ENCODE results near the gene TNP2.

DNA sequence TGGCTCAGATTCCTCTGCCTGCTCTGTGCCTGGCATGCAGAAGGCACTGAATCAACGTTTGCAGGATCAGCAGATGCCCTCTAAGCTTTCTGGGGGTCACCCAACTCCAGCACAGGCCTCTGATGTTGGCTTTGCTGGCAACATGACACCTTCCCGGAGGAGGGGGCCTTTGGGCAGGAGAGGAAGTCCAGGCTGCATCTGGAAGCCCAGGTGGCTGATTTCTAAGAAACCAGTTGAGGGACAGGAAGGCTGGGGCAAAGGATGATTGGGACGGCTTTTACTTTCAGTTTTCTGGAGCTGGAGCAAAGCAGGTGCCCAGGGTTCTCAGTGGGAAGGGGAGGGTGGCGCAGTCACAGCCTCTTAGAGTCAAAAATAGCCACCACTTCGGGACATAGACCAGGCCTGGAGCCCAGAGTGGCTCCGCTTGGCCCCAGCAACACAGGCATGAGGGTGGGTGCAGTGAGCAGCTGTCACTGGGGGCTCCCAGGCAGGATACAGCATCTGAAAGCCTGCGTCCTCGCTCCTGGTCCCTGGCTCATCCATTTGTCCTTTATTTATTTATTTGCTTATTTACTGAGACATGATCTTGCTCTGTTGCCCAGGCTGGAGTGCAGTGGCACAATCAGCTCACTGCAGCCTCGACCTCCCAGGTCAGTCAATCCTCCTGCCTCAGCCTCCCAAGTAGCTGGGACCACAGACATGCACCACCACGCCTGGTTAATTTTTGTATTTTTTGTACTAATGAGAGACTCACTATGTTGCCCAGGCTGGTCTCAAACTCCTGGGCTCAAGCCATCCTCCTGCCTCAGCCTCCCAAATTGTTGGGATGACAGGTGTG lies 28.3 kb downstream of the TNP2 start:
- no peak for TF ChIP-seq JUND (IDR thresholded peaks at IDR 0.05)
- TF ChIP-seq, protein P1, sequence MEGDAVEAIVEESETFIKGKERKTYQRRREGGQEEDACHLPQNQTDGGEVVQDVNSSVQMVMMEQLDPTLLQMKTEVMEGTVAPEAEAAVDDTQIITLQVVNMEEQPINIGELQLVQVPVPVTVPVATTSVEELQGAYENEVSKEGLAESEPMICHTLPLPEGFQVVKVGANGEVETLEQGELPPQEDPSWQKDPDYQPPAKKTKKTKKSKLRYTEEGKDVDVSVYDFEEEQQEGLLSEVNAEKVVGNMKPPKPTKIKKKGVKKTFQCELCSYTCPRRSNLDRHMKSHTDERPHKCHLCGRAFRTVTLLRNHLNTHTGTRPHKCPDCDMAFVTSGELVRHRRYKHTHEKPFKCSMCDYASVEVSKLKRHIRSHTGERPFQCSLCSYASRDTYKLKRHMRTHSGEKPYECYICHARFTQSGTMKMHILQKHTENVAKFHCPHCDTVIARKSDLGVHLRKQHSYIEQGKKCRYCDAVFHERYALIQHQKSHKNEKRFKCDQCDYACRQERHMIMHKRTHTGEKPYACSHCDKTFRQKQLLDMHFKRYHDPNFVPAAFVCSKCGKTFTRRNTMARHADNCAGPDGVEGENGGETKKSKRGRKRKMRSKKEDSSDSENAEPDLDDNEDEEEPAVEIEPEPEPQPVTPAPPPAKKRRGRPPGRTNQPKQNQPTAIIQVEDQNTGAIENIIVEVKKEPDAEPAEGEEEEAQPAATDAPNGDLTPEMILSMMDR (IDR thresholded peaks at IDR 0.05): no peak
- no peak for TF ChIP-seq TAF1 (IDR thresholded peaks at IDR 0.05; ENCODE audit: borderline replicate concordance, low read depth, low read length)
- TF ChIP-seq, protein P2, sequence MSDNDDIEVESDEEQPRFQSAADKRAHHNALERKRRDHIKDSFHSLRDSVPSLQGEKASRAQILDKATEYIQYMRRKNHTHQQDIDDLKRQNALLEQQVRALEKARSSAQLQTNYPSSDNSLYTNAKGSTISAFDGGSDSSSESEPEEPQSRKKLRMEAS (IDR thresholded peaks at IDR 0.05; ENCODE audit: low read depth): no peak
- no peak for TF ChIP-seq YY1 (IDR thresholded peaks at IDR 0.05; ENCODE audit: low read depth)
- no peak for TF ChIP-seq TEAD4 (IDR thresholded peaks at IDR 0.05; ENCODE audit: borderline replicate concordance, insufficient read depth)
- TF ChIP-seq RAD21 (IDR thresholded peaks at IDR 0.05; ENCODE audit: low read length): no peak
- no peak for TF ChIP-seq EZH2phosphoT487 (IDR thresholded peaks at IDR 0.05; ENCODE audit: borderline replicate concordance, low read depth)
- no peak for TF ChIP-seq POLR2AphosphoS5 (IDR thresholded peaks at IDR 0.05; ENCODE audit: low read depth, low read length)
- TF ChIP-seq, protein P3, sequence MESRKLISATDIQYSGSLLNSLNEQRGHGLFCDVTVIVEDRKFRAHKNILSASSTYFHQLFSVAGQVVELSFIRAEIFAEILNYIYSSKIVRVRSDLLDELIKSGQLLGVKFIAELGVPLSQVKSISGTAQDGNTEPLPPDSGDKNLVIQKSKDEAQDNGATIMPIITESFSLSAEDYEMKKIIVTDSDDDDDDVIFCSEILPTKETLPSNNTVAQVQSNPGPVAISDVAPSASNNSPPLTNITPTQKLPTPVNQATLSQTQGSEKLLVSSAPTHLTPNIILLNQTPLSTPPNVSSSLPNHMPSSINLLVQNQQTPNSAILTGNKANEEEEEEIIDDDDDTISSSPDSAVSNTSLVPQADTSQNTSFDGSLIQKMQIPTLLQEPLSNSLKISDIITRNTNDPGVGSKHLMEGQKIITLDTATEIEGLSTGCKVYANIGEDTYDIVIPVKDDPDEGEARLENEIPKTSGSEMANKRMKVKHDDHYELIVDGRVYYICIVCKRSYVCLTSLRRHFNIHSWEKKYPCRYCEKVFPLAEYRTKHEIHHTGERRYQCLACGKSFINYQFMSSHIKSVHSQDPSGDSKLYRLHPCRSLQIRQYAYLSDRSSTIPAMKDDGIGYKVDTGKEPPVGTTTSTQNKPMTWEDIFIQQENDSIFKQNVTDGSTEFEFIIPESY (IDR thresholded peaks at IDR 0.05; ENCODE audit: borderline replicate concordance, low read depth): no peak
- TF ChIP-seq FOXM1 (IDR thresholded peaks at IDR 0.05; ENCODE audit: low read depth): no peak
- TF ChIP-seq MXI1 (IDR thresholded peaks at IDR 0.05; ENCODE audit: low read depth, low read length): no peak
- no peak for TF ChIP-seq NFIC (IDR thresholded peaks at IDR 0.05; ENCODE audit: borderline replicate concordance)

Data from SK-N-SH (cell line).